LHCN-M2 (cell line): ENCODE results near the gene STAC. TPM values are rescaled to one million over a fixed set of nuclear protein-coding genes. Genes with fewer than 3 reads are reported as not detected.
"Not testable (repeated sequence)": the region's sequence is repeated elsewhere in the genome, so short reads cannot be mapped to it uniquely, and the experiment has no call there.

Source experiments
- DNase-seq: peaks from one replicate; pipeline ENCODE4 v3.0.0-alpha.2; 2012; ENCODE audit warnings: low read depth
- total RNA-seq: library from RNA; depleted of rRNA; stranded (reverse); fragments of >200 nt; gene quantifications from 2 replicates; pipeline ENCODE4 v1.2.3, GENCODE V29; 2014

STAC gene
- total RNA-seq, 1 experiment from 2014 or later, result 0.52 TPM

DNA sequence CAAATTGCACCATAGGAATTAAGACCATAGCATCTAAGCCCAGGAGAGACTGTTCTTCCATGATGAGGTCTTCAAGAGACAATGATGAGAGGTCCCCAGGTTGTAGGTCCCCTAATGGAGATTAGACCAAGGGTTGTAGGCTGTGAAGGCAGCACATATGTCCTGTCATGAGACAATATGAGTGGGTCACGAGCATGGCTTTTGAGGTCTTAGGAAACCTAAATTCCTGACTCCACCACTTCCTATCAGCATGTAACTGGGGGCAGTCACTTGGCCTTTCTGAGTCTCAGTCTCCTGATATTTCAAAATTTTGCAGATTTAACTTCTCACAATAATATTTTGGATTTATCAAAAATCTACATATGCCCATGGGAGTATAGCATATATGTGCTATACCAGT is 31.3 kb downstream of the STAC start:
- DNase-seq, result no peak

DNA sequence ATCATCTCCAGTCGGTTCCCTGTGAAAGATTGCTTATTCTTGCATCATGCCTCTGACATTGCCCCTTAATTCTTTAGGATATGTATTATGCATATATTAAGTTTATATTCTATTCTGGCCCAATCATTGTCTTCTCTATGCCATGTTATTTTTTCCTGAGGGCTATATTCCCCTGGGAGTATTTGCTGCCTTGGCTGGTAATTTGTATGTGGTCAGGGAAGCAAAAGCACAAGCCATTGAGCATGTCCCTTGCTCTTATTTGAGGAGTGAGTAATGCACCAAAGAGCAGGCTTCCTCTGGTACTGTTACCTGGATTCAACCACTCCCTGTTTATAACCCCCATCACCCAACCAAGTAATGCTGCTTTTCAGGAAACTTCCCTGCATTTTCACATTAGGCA is 36.3 kb downstream of the STAC start:
- DNase-seq, result no peak

DNA sequence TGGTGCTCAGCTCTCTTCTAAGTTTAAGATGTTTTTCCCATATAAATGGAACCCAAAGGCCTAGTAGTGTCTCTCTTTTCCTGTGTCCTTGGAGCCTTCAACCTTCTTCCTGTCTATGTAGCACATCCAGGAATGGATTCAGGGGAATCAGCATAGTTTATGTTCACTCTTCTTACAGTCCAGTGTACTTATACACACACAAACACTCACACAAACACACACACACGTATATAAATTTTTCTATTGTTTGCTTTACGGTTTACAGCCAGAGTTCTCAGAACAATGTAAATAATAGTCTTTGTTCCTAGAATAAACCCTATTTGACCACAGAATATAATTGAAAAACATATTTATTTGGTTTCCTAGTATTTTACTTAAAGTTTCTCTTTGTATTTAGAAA is 36.9 kb downstream of the STAC start:
- DNase-seq, result no peak

DNA sequence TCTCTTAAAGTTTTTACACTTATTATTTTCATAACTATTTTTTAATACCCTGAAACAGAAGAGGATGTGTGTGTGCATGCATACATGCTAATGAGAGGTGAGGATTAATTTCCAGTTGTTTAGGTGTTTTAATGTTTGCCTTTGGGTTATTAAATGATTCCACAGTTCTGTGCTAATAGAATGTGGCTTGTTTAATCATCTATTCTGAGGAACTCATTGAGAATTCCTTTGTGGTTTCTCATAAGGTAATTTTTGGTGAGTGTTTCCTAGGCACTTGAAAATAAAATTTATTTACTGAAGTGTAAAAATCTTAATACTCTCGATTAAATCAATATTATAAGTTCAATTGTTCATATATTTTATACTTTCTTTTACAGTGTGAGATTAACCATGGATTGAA is 38.0 kb downstream of the STAC start:
- DNase-seq, result no peak

DNA sequence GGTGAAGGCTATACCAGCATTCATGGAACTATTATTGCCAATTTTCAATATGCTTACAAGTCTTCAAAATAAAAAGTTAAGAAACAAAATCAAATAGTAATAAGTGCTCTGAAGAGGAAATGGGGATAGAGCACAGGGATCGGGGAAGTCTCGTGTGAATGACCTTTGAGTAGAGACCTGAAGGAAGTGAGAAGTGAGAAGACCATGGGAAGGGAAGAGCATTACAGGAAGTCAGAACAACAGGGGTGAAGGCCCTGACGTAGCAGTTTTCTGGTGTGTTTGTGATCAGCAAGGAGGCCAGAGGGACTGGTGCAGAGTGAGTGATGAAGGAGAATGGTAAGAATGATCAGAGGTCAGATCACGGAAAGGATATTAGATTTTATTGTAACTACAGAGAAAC is 48.1 kb downstream of the STAC start:
- DNase-seq, result no peak

DNA sequence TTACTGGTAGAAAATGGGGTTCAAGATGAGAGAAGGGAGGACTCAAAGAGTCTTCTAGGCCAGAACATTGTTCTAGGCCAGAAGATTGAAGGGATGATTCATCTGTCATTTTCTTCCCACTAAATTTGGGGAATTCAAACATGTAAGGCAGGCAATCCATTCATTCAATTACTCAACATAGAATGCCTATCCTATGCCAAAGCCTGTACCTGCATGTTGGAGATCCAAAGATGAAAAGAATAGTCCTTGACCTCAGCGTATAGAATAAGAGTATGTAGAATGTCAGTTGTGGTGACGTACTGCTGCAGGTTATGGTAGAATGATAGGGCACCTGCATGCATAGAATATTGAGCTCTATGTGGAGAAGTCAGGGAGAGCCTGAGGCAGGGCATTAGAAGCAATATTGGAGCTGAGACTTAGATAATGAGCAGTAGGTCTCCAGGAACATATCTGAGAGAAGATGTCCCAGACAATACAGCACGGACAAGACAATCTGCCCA is 49.7 kb downstream of the STAC start:
- DNase-seq, result no peak

DNA sequence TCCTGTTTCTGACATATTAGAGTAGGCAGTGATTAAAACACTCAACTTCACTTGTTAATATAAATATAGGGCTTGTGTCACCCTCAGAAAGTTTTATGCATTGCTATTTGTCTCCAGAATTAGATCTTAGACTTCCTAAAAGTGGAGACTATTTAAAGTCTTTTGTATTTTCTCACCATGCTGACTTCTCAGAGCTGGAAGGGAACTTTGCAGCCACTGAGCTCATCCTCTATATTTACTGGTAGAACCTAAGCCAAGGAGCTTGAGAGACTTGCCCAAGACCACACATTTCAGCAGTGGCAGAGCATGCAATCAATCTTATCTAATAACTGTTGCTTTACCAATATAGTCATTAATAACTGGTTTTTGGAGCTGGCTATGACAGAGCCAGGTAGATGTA is 53.2 kb downstream of the STAC start:
- DNase-seq, result no peak

DNA sequence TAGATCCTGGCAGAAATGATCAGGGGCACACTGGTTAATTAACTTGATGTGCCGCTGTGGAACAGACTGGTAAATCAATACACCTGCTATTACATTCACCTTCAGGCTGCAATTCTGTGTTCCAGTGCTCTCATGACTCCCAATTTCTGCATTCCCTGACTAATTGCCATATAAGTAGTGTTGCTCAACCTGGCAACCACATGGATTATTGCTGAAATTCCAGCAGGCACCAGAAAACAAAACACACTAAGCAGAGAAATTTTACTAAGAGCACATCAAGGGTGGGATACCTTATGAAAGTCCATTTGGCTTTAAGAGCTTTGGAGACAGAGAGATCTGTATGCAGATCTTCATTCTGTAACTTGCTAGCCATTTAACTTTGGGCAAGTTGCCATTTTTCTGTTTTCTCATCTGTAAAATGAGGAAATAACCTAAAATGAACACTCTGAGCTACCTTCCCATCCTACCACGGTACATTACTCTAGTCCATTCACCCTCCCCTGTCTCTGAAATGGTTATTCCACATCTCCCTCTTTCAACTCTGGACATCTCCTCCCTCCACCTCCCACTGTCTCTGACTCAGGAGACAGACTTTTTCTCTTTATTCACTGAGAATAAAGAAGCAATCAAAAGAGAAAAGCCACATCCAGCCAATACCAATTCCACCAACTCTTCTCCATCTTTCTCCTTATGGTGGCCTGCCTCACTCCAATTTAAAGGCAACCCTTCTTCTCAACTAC is 54.6 kb downstream of the STAC start:
- DNase-seq, result peak; percentile 13

DNA sequence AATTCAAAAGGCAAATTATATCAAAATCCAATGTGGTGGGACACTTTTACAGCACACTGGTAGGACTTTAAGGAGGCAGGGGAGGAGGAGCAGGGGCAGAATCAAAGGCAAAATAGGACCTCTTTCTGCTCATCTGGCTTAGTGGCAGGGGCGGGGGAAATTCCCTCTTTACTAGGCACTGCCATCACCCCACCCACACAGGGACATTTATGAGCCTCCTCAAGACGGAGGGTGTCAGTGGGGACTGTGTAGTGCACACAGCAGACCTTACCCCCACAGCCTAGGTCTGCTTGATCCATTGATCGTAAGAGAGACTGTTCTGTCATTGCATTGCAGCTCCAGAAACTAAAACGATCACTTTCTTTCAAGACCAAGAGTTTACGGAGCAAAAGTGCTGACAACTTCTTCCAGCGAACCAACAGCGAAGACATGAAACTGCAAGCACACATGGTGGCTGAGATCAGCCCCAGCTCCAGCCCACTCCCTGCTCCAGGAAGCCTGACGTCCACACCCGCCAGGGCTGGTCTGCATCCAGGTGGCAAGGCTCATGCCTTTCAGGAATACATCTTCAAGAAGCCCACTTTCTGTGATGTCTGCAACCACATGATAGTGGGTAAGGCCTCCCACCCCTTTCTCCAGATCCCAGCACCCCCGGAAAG is 62.9 kb downstream of the STAC start:
- no peak for DNase-seq

DNA sequence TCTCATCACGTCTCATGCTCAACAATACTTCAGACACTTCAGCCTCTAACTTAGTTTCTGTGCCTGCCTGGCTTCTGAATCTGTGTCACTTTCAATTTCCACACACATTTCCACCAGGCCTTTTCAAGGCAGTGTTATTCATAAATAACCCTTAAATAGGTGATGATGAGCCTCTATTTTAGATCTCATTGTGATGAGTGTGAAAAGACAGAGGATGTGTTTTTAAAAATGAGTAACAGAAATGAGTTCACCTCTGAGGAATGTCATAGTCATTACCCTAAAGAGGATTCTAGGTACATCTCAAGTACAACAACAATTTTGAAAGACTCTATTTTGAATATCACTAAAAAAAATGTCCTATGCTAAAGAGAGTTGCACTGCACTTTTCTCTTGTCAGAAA is 64.6 kb downstream of the STAC start:
- peak; percentile 61 for DNase-seq

DNA sequence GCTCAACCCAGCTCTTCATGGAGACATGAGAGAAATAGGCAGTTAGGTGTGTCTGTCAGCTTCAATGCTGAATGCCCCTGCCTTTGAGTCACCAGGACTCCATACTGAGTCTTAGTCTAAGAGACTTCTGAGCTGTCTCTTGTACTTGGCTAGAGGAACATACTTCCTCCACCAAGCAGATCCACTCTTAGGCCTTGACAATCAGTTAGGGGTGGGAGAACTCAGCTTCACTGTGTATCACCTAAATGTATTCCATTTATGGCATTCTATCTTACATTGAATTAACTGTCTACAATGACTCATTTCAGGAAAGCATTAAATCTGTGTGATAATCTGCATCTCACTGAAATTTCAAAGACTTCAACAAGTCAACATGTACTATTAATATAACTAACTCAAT is 66.0 kb downstream of the STAC start:
- no peak for DNase-seq

DNA sequence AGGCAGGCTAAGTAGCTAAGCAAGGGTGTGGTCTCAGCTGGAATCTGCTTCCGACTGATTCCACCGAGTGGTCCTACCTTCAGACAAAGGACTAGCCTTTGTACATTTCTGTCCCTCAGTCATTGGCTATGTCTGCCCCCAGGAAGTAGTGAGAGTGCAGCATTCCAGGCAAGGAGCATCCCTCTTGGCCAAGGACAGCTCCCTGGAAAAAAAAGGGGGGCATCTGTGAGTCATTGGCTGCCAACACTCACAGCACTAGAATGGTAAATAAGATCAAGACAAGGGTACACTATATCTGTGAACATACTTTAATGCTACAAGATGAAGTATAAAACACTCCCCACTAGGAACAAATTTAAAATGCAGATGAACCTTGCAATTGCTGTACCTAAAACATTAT is 66.8 kb downstream of the STAC start:
- peak; percentile 32 for DNase-seq

DNA sequence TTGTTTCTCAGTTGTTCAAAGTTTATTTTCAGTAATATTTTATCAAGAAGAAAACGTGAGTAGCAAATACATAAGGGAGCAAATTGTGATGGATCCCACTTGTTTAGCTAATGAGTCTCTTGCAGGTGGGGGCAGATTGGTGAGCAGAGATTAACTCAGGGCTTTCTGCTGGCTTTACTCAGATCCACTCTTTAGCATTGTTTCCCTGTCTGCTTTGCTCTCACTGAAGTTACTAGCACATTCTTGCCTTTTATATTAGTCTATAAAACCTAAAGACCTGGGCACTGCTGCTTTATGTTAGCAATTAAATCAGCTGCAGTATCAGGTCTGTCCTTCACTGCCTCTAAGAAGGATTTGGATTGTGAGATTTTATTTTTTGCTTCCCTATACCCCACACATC is 71.5 kb downstream of the STAC start:
- no peak for DNase-seq

DNA sequence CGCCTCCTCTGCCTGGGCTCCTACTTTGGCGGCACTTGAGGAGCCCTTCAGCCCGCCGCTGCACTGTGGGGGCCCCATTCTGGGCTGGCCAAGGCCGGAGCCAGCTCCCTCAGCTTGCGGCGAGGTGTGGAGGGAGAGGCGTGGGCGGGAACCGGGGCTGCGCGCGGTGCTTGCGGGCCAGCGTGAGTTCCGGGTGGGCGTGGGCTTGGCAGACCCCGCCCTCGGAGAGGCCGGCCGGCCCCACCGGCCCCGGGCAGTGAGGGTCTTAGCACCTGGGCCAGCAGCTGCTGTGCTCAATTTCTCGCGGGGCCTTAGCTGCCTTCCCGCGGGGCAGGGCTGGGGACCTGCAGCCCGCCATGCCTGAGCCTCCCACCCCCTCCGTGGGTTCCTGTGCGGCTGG is 72.9 kb downstream of the STAC start:
- DNase-seq, result not testable (repeated sequence)

DNA sequence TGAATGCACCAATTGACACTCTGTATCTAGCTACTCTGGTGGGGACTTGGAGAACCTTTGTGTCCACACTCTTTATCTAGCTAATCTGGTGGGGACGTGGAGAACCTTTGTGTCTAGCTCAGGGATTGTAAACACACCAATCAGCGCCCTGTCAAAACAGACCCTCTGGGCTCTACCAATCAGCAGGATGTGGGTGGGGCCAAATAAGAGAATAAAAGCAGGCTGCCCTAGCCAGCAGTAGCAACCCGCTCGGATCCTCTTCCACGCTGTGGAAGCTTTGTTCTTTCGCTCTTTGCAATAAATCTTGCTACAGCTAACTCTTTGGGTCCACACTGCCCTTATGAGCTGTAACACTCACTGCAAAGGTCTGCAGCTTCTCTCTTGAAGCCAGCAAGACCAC is 73.6 kb downstream of the STAC start:
- DNase-seq, result not testable (repeated sequence)

DNA sequence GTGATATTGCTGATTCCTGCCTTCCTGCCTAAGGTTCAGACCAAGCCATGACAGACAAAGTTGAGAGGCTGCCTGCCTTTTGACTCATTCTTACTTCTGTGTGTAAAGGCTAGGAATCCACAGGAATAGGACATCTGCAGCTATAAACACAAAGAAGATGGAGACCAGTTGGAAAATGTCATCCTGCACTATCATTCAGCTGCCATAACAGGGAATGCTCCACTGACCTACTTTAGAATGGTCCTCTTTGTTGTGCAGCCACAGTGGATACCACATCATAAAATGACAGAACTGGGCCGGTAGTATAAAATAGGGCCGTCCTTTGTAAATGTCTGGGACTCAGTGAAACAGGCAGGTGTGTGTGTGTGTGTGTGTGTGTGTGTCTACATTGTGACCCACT is 75.1 kb downstream of the STAC start:
- no peak for DNase-seq

DNA sequence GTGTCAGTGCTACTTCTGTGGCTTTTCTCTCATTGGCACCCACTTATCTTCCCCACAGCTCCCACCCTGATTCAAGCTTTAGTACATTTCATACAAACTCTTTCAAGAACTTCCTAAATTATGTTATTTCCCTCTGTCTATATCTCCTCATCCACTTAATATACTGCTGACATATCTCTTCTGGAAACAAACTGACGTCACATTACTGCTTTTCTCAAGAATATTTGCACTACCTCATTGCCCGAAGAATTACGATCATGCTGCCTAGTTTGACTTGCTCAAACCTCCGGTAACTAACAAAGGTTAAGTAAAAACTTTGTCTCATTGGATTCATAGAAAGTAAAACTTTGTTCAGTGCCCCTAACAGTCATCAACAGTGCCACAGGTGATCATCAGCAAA is 76.5 kb downstream of the STAC start:
- no peak for DNase-seq

DNA sequence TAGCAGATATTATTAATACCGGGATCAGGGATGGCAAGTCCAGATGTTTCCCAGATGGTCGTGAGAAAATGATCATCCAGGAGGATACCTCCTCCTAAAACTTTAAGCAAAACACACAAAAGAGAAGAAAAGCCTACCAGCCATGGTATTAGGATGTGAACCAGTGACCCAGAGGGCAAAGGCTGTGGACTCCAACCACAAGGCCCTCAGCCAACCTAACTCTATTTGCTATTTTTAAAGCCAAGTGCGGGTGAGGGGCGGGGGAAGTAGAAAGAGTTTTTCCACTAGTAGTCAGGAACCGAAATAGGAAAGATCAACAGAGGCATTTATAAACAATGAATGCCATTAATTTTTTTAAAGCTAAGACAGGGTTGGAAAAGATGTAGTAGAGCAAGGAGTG is 77.4 kb downstream of the STAC start:
- DNase-seq, result no peak

DNA sequence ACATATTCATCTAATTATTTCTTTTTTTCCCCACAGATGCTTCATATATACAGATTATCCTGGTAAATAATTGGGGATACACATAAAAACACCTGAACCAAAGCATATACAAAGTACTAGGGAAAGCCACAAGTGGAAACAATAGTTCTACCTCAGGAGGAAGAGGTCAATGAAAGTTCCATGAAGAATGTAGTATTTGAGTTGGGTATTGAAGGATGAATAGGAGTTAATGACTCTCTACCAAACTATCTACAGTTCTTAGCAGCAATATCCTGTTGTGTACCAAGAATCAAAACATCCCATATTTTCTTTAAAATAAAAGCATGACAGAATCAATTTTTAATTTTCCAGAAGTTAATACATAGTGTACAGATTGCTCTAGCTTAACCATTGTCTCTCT is 78.9 kb downstream of the STAC start:
- DNase-seq, result no peak

DNA sequence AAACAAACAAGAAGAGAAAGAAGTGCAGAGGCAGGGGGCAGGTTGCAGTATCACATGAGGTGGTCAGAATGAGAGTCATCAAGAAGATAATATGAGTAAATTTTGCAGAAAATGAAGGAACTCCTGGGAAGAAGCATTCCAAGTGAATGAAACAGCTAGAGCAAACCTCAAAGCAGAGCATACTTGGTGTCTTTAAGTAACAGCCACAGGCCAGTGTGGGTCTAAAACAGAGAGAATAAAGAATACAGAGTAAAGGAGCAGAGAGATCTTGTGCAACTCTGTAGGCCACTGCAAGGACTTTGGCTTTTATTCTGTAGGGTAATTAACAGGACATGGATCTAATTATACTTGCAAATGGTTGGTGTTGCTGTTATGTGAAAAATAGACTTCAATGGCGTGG is 81.3 kb downstream of the STAC start:
- DNase-seq, result peak; percentile 17

DNA sequence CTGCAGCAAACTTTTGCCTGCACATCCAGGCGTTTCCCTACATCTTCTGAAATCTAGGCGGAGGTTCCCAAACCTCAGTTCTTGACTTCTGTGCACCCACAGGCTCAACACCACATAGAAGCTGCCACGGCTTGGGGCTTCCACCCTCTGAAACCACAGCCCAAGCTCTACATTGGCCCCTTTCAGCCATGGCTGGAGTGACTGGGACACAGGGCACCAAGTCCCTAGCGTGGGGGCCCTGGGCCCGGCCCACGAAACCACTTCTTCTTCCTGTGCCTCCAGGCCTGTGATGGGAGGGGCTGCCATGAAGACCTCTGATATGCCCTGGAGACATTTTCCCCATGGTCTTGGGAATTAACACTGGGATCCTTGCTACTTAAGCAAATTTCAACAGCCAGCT is 91.7 kb downstream of the STAC start:
- DNase-seq, result not testable (repeated sequence)

DNA sequence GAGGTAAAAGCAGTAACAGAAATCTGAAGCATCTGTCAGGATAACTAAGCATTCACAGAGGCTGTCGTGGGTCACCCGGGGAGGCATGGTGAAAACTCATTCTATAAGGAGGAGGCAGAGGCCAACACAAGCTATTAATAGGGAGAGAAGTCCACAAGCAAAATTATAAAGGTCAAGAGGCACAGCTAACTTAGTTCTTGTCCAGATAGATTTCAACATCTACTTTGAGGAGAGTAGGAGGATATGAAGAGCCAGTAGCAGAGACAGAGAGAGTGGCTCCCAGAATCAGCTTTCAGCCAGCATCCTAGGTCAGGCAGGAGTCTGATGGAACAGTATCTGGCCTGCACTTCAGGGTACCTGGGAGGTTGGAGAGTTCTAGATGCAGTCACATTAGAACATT is 95.3 kb downstream of the STAC start:
- DNase-seq, result no peak

DNA sequence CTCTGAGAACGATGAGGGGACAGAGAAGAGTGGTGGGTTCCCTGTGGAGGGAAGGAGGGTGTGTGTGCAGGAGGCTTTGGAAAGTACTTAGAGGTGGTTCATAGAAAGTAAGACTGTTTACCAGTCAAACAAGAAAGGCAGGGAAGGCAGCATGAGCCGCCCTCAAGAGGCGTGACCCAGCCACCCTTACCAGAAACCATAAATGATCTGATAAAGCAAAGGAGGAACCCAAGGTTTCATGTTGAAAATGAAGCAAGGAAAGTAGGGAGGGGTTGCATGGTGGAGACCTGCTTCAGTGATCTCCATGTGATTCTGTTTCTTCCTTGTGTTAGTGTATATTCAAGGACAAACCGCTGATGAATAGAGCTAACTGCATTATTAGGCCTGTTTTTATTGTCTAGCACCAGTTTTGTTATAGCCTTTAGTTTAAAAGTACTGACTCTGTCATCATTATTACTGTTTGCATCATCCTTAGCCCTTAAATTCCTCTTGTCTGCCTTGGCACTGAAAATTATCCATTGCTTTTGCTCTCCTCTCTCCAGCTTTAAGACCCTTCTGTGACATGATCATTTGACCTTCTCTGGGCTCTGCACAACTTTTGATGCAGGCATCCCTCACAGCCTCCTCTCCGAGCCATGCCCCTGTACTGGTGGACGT is 96.1 kb downstream of the STAC start:
- no peak for DNase-seq
